ENCODE results near the gene MBNL1.
A peak's percentile ranks its signal among the peaks of the same experiment; 100 is the strongest.

MBNL1 gene

GRCh38 chr3:152403632-152404066, 134.9 kb downstream of the MBNL1 start:
- peak; percentile 37 for DNase-seq (ENCODE audit: low read depth)
- TF ChIP-seq CTCF (conservative IDR thresholded peaks at IDR 0.05; ENCODE audit: control insufficient read depth, insufficient read depth, low read depth, low read length) = no peak
- no peak overlapping the region for H3K4me3 ChIP-seq (ENCODE audit: control insufficient read depth, low read depth, low read length)

DNA sequence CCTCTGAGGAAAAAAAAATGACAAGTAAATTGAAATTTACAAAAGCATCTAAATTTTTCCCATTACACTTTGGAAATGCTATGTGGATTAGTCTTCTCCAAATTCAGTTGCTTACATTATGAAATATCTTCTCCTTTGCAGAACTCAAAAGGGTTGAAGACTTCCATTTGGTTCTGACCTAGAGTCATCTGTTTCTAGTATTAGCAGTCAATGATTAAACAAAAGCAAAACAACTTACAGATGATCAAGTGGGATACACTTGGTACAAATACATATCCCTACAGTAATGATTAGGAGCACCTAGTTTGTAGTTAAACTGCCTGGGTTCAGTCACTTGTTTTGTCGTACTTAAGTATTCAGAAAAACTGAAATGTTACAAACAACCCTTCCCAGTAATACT, 136.2 kb downstream of the MBNL1 start:
- DNase-seq (ENCODE audit: low read depth) = no peak
- H3K4me3 ChIP-seq (ENCODE audit: control insufficient read depth, low read depth, low read length) = no peak overlapping the region
- TF ChIP-seq CTCF (conservative IDR thresholded peaks at IDR 0.05; ENCODE audit: control insufficient read depth, insufficient read depth, low read depth, low read length) = no peak

DNA sequence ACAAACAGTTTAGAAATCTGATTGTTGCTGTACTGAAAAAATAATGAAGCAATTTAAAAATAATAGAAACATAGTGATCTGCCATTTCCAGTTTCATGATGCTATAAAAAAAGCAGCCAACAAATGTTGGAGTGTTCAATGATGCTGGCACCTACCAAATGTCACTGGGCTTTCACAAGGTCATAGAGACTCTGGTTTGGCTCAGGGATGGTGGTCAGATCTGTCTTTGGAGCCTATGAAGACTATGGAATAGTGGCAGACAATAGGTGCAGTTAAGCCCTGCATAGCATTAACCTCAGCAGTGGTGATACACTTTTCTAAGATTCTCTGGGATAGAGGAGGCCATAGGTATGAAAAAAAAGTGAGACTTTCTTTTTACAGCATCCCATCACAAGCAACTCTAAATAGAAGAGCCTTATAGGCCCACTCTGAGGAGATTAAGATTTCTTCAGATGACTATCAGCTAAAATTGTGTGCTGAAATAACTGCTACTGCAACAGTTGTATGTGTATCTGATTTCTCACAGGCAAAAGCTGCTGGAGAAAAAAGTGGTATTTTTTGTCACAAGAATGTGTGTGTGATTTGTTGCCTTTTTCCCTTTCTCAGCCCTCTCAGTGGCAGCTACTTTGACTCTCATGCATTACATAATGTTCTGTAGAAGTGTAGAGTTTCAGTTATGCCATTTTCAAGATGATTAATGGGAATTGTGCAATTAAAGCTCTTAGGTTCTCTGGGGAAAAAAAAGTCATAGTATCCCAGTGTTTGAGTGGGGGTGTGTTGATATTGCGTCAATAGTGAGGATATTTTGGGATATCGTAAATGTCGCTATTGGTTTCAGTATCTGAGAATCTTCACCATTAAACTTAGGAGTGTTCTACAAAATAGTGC, 137.4 kb downstream of the MBNL1 start:
- peak overlapping the region; percentile 6 for H3K4me3 ChIP-seq (ENCODE audit: control insufficient read depth, low read depth, low read length)
- DNase-seq (ENCODE audit: low read depth) = peak; percentile 96
- no peak for TF ChIP-seq CTCF (conservative IDR thresholded peaks at IDR 0.05; ENCODE audit: control insufficient read depth, insufficient read depth, low read depth, low read length)

GRCh38 chr3:152413240-152413639, 144.5 kb downstream of the MBNL1 start:
- TF ChIP-seq CTCF (conservative IDR thresholded peaks at IDR 0.05; ENCODE audit: control insufficient read depth, insufficient read depth, low read depth, low read length) = no peak
- peak; percentile 23 for DNase-seq (ENCODE audit: low read depth)
- H3K4me3 ChIP-seq (ENCODE audit: control insufficient read depth, low read depth, low read length) = no peak overlapping the region

DNA sequence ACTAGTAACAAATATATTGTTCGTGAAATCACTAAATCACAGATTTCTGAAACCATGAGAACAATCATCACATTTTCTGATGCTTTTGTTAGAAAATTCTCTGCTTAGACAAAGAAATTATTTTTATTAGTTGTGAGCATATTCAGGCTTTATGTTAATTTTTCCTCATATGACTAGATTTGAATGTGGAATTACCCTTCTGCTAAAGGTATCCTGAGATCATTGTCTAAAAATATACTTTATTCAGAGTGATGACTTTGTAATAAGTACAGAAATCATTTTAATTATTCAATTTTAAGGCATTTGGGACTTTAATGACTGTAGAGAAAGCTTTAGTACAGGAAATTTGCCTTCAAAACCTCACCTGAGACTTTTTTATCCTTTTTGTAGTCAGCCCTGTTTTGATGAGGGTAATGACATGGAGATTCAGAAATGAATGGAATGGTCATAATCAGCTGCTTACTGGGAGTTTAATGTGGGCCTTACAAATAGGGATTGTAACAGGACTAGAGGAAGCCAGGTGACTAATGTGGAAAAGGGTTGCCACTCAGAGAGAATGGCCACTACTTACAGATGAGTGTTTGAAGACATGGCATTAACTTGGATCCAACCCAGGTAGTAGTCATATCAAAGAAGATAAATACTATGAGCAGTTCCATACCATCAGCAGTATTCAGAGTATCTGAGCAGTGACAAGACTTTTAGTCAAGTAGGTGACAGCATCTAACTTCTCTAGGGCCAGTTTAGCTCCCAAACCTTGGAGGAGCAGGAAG, 148.3 kb downstream of the MBNL1 start:
- DNase-seq (ENCODE audit: low read depth) = peak; percentile 29
- TF ChIP-seq CTCF (conservative IDR thresholded peaks at IDR 0.05; ENCODE audit: control insufficient read depth, insufficient read depth, low read depth, low read length) = no peak

GRCh38 chr3:152419748-152420147, 151.0 kb downstream of the MBNL1 start:
- DNase-seq (ENCODE audit: low read depth) = no peak
- no peak for TF ChIP-seq CTCF (conservative IDR thresholded peaks at IDR 0.05; ENCODE audit: control insufficient read depth, insufficient read depth, low read depth, low read length)
- no peak overlapping the region for H3K4me3 ChIP-seq (ENCODE audit: control insufficient read depth, low read depth, low read length)

More for the DNA sequence above, 148.3 kb downstream of the MBNL1 start:
- no peak overlapping the region for H3K4me3 ChIP-seq (ENCODE audit: control insufficient read depth, low read depth, low read length)
